SK-N-SH (cell line): ENCODE data around the gene TRPV6. TPM values are rescaled to one million over a fixed set of nuclear protein-coding genes. Genes with fewer than 3 reads are reported as not detected.

Source experiments
- CTCF ChIA-PET: fragments of 300-600, 350-600 bp; formaldehyde crosslinking; extraction: SDS; loops from one replicate; lab custom pipeline; 2021; lab: Yijun Ruan, JAX
- POLR2A ChIA-PET: fragments of 350-600 bp; sonication (Branson Sonifier 250); formaldehyde crosslinking; extraction: SDS; loops from one replicate; lab custom pipeline; 2020; ENCODE audit warnings: antibody characterized with exemption, inconsistent platforms; lab: Yijun Ruan, JAX
- DNase-seq: peaks from one replicate; pipeline ENCODE4 v3.0.0; 2012
- H2AFZ ChIP-seq: fragments of 200-600 bp; sonication (generic); 2 replicates; pipeline ENCODE4 v1.8.1; 2016; ENCODE audit warnings: antibody characterized with exemption, mild to moderate bottlenecking, low read depth
- H3F3A ChIP-seq: fragments of 200-600 bp; sonication (generic); replicated peaks from 2 replicates; pipeline ENCODE3; 2016; ENCODE audit warnings: antibody characterized with exemption, mild to moderate bottlenecking; ENCODE audit not compliant: insufficient read depth
- H3K27ac ChIP-seq, 2 experiments: fragments of 200-500 bp in 1 of 2; fragments of 200-600 bp in 1 of 2; sonication (Bioruptor generic) in 1 of 2; sonication (generic), shearing (Covaris generic) in 1 of 2; 2 replicates each; pipeline versions ENCODE4 v1.5.1 to v1.6.1; 2014 to 2016; ENCODE audit warnings: low read depth in 2 of 2, inconsistent platforms in 1 of 2, low read length in 1 of 2, mild to moderate bottlenecking in 1 of 2, mixed read lengths in 1 of 2
- H3K27me3 ChIP-seq: fragments of 200-600 bp; sonication (generic), shearing (Covaris generic); 2 replicates; pipeline ENCODE4 v1.6.1; 2016; ENCODE audit warnings: mixed run types; ENCODE audit not compliant: insufficient read depth
- H3K36me3 ChIP-seq, 2 experiments: fragments of 200-500 bp in 1 of 2; fragments of 200-600 bp in 1 of 2; sonication (Bioruptor generic) in 1 of 2; sonication (generic) in 1 of 2; replicated peaks in 1 of 2; 2 replicates each; pipeline versions ENCODE3 to v1.5.1; 2014 to 2016; ENCODE audit warnings: low read length in 1 of 2, mild to moderate bottlenecking in 1 of 2; ENCODE audit not compliant: insufficient read depth in 2 of 2, control insufficient read depth in 1 of 2
- H3K4me1 ChIP-seq, 2 experiments: fragments of 200-500 bp in 1 of 2; fragments of 200-600 bp in 1 of 2; sonication (Bioruptor generic) in 1 of 2; sonication (generic), shearing (Covaris generic) in 1 of 2; 2 replicates each; pipeline versions ENCODE4 v1.5.1 to v1.6.1; 2014 to 2016; ENCODE audit warnings: low read depth in 1 of 2, low read length in 1 of 2, mixed run types in 1 of 2; ENCODE audit not compliant: insufficient read depth in 2 of 2, control insufficient read depth in 1 of 2
- H3K4me2 ChIP-seq: fragments of 200-600 bp; sonication (generic), shearing (Covaris generic); 2 replicates; pipeline ENCODE4 v1.6.1; 2017; ENCODE audit warnings: mixed run types
- H3K4me3 ChIP-seq, 2 experiments: fragments of 200-500 bp in 1 of 2; fragments of 200-600 bp in 1 of 2; sonication (Bioruptor generic) in 1 of 2; sonication (generic), shearing (Covaris generic) in 1 of 2; 2 replicates each; pipeline versions ENCODE4 v1.5.1 to v1.8.1; 2014 to 2016; ENCODE audit warnings: low read depth in 2 of 2, inconsistent platforms in 1 of 2, low read length in 1 of 2, mild to moderate bottlenecking in 1 of 2, mixed read lengths in 1 of 2, moderate library complexity in 1 of 2
- H3K79me2 ChIP-seq: fragments of 200-600 bp; sonication (generic); 2 replicates; pipeline ENCODE4 v1.8.1; 2017; ENCODE audit warnings: mild to moderate bottlenecking; ENCODE audit not compliant: insufficient read depth
- H3K9ac ChIP-seq: fragments of 200-600 bp; sonication (generic); 2 replicates; pipeline ENCODE4 v1.6.1; 2017; ENCODE audit warnings: mixed run types
- H3K9me2 ChIP-seq: fragments of 200-600 bp; sonication (generic); 2 replicates; pipeline ENCODE4 v1.6.1; 2017; ENCODE audit warnings: mixed run types
- H3K9me3 ChIP-seq: fragments of 200-600 bp; sonication (generic); 2 replicates; pipeline ENCODE4 v1.6.1; 2017; ENCODE audit warnings: mixed run types, mild to moderate bottlenecking, moderate library complexity
- H4K20me1 ChIP-seq: fragments of 200-600 bp; sonication (generic); 2 replicates; pipeline ENCODE4 v1.6.1; 2017; ENCODE audit warnings: mild to moderate bottlenecking, mixed run types; ENCODE audit not compliant: insufficient read depth
- CTCF ChIP-seq: fragments of 200-600 bp; sonication (generic); IDR thresholded peaks from 2 replicates; pipeline ENCODE4 v1.6.1; 2017; ENCODE audit warnings: antibody characterized with exemption, mild to moderate bottlenecking, moderate library complexity
- ELF1 ChIP-seq: IDR thresholded peaks from 2 replicates; pipeline ENCODE4 v1.4.0; 2012
- EP300 ChIP-seq, 2 experiments: IDR thresholded peaks; 2 replicates each; pipeline versions ENCODE4 v1.4.0 to v1.6.1; 2012; ENCODE audit warnings: borderline replicate concordance in 1 of 2, low read depth in 1 of 2, low read length in 1 of 2
- EZH2phosphoT487 ChIP-seq: fragments of 200-600 bp; sonication (generic); IDR thresholded peaks from 2 replicates; pipeline ENCODE4 v1.6.1; 2017; ENCODE audit warnings: low read depth, mixed run types, mild to moderate bottlenecking, antibody characterized with exemption, moderate library complexity, borderline replicate concordance
- FOXJ3 ChIP-seq: sonication (generic); formaldehyde crosslinking; IDR thresholded peaks from 2 replicates; pipeline ENCODE4 v1.5.1; 2020; ENCODE audit warnings: mild to moderate bottlenecking, missing genetic modification reagents
- FOXM1 ChIP-seq: IDR thresholded peaks from 2 replicates; pipeline ENCODE4 v1.4.0; 2012; ENCODE audit warnings: low read depth, mild to moderate bottlenecking
- GABPA ChIP-seq: IDR thresholded peaks from 2 replicates; pipeline ENCODE4 v1.4.0; 2012; ENCODE audit warnings: low read depth, mild to moderate bottlenecking
- GATA2 ChIP-seq: sonication (generic); formaldehyde crosslinking; IDR thresholded peaks from 2 replicates; pipeline ENCODE4 v1.5.0; 2020; ENCODE audit warnings: mild to moderate bottlenecking, missing genetic modification reagents
- MAX ChIP-seq: IDR thresholded peaks from 2 replicates; pipeline ENCODE4 v1.4.0; 2012; ENCODE audit warnings: low read depth
- MXI1 ChIP-seq: IDR thresholded peaks from 2 replicates; pipeline ENCODE4 v1.6.1; 2012; ENCODE audit warnings: mild to moderate bottlenecking, low read depth, low read length, improper control_type of control experiment
- NRF1 ChIP-seq: IDR thresholded peaks from 2 replicates; pipeline ENCODE4 v1.6.1; 2012; ENCODE audit warnings: low read depth, mild to moderate bottlenecking, low read length
- POLR2AphosphoS5 ChIP-seq: IDR thresholded peaks from 2 replicates; pipeline ENCODE4 v1.6.1; 2012; ENCODE audit warnings: low read depth, low read length
- RAD21 ChIP-seq: IDR thresholded peaks from 2 replicates; pipeline ENCODE4 v1.6.1; 2012; ENCODE audit warnings: mild to moderate bottlenecking, low read length
- RCOR1 ChIP-seq: fragments of 150-350 bp; IDR thresholded peaks from 2 replicates; pipeline ENCODE4 v1.6.1; 2017; ENCODE audit warnings: antibody characterized with exemption, low read length
- SIN3A ChIP-seq: IDR thresholded peaks from 2 replicates; pipeline ENCODE4 v1.6.1; 2012; ENCODE audit warnings: low read depth, mild to moderate bottlenecking, low read length, moderate library complexity, borderline replicate concordance
- SMC3 ChIP-seq: IDR thresholded peaks from 2 replicates; pipeline ENCODE4 v1.6.1; 2012; ENCODE audit warnings: low read depth, low read length, improper control_type of control experiment
- TAF1 ChIP-seq: IDR thresholded peaks from 2 replicates; pipeline ENCODE4 v1.6.1; 2012; ENCODE audit warnings: low read depth, mild to moderate bottlenecking, low read length, moderate library complexity, borderline replicate concordance
- TCF12 ChIP-seq: IDR thresholded peaks from 2 replicates; pipeline ENCODE4 v1.4.0; 2012
- WGBS: methylation state at CpG from one replicate; pipeline ENCODE4 v1.1.6; 2017; ENCODE audit warnings: low lambda C conversion rate; 5-methylcytosine and 5-hydroxymethylcytosine counted together
- polyA plus RNA-seq, 3 experiments: library from polyadenylated mRNA; depleted of rRNA; stranded (reverse); fragments of >200 nt; gene quantifications; 2 replicates each; pipeline ENCODE4 v1.2.3, GENCODE V29; 2012

Gene TRPV6
- polyA plus RNA-seq, 1 of the 3 experiments (the other 2 are of a cell fraction): not detected

DNA sequence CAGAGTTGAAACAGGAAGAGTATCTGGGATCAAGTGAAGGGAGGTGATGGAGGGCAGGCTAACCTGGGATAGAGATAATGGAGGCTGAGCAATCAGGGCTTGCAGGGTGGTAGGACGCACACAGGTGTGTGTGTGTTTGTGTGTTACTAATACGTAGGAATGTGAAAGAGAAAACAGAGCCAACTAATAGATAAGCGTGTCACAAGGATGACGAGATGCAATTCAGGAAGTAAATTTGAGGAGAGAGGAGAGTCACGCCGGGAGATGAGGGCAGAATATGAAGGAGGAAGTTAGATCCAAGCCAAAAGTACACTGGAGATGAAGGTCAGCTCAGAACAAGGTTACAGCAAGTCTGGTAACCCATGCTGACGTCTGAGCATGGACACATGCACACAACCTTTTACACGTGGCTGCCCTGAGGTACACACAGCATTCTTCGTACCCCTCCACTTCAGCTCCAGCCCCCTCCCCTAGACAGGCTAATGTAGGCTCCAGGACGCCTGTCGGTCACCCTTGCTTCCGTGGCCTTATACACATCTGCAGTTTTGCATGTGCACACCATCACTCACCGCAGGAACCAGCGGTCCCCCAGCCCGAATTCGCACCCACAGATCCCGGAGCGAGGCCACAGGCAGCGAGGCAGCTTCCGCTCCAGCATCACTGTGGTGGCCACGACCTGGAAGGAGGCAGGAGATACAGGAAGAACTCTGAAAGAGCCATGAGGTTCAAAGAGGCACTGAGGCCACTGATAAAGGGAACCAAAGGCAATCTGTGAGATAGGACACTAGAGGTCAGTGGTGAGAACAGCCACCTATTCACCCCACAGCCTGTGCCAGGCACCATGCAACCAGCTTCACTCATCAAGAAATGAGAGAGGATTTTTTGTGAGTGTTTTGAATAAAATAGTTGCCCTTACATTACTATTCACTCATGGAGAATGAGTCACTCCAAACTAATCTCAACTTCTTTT lies 23.7 kb upstream of the TRPV6 start:
- H3K4me1 ChIP-seq: no peaks in the 10 kb centered on the region
- no peaks in the 10 kb centered on the region for H3K79me2 ChIP-seq
- H3K9ac ChIP-seq: no peak overlapping the region
- H3K4me3 ChIP-seq: no peak overlapping the region
- TF ChIP-seq FOXJ3 (no peak), FOXM1 (no peak), POLR2AphosphoS5 (no peak), CTCF (peak; percentile 43), NRF1 (no peak)
- DNase-seq: peak; percentile 47
- POLR2A ChIA-PET: no interaction called here
- H3K27ac ChIP-seq: no peak overlapping the region
- H3K36me3 ChIP-seq: no peaks in the 10 kb centered on the region
- no peak overlapping the region for H2AFZ ChIP-seq
- no peaks in the 10 kb centered on the region for H4K20me1 ChIP-seq
- H3F3A ChIP-seq: no peaks in the 10 kb centered on the region
- no peak overlapping the region for H3K4me2 ChIP-seq
- CTCF ChIA-PET: interaction anchor here (0.6 to 1.8 kb wide), 8 partner anchors 13 to 306 kb away, joined by 3 to 6 read pairs (median 4); no protein-coding TSS in a partner anchor
- WGBS: 29% methylated on average over 21 of the region's 21 CpGs
- H3K9me3 ChIP-seq: peaks cover 17% of the 10 kb centered on the region
- H3K27me3 ChIP-seq: peaks cover 6% of the 10 kb centered on the region; the same call in 1 of the 2 replicates
- H3K9me2 ChIP-seq: no peaks in the 10 kb centered on the region

- WGBS: 10% methylated on average over 11 of the region's 11 CpGs
- Histone ChIP-seq H3K27me3 (peaks cover 6% of the 10 kb centered on the region; the same call in 1 of the 2 replicates), H3K36me3 (no peaks in the 10 kb centered on the region), H4K20me1 (no peaks in the 10 kb centered on the region), H3K9me3 (peaks cover 18% of the 10 kb centered on the region), H3K9ac (no peak overlapping the region), H3K27ac (no peak overlapping the region), H3K79me2 (no peaks in the 10 kb centered on the region), H3K9me2 (no peaks in the 10 kb centered on the region), H3K4me1 (no peaks in the 10 kb centered on the region), H3K4me2 (no peak overlapping the region), H3K4me3 (no peak overlapping the region), H3F3A (no peaks in the 10 kb centered on the region), H2AFZ (no peak overlapping the region)
- no peak for DNase-seq
- no peak for TF ChIP-seq SMC3
- no peak for TF ChIP-seq EP300 (IDR thresholded peaks at IDR 0.05; ENCODE audit: borderline replicate concordance in 1 of 2, low read depth in 1 of 2, low read length in 1 of 2)
- no peak for TF ChIP-seq POLR2AphosphoS5
- TF ChIP-seq TCF12: no peak
- no peak for TF ChIP-seq GATA2
- TF ChIP-seq ELF1: no peak
- TF ChIP-seq RCOR1: no peak
- TF ChIP-seq SIN3A: no peak
- TF ChIP-seq GABPA: no peak
- TF ChIP-seq MXI1: no peak
- no peak for TF ChIP-seq EZH2phosphoT487
- no peak for TF ChIP-seq RAD21
- TF ChIP-seq TAF1: no peak
- no peak for TF ChIP-seq NRF1
- no peak for TF ChIP-seq MAX
- CTCF ChIA-PET: no interaction called here
- POLR2A ChIA-PET: no interaction called here
Observed at GRCh38 chr7:142908290-142908689, 22.7 kb upstream of the TRPV6 start.
